T-cell (primary cell): Measurements from ENCODE around the gene DAP. TPM values are rescaled to one million over a fixed set of nuclear protein-coding genes. Genes with fewer than 3 reads are reported as not detected.
"Not testable (repeated sequence)": the region's sequence is repeated elsewhere in the genome, so short reads cannot be mapped to it uniquely, and the experiment has no call there.

Experiments
- ATAC-seq, 4 experiments: fragments of 200-7000 bp in 3 of 4; fragments of 150-1000 bp in 1 of 4; cut with Tn5 transposase; replicated peaks in 1 of 4; 1 replicate in 3 of 4; 2 replicates in 1 of 4; pipeline ENCODE4 v1.10.0; 2021; ENCODE audit warnings: moderate library complexity in 3 of 4, mild to moderate bottlenecking in 2 of 4, moderate number of reproducible peaks in 1 of 4
- CTCF ChIA-PET, 2 donors: fragments of 300-600 bp; sonication (Branson Sonifier 250); formaldehyde crosslinking; loops; one replicate each; lab custom pipeline; 2022; ENCODE audit warnings: antibody characterized with exemption in 2 of 2; lab: Charles Lee
- POLR2A ChIA-PET, 2 donors: fragments of 300-600 bp; sonication (Branson Sonifier 250); formaldehyde crosslinking; loops; one replicate each; lab custom pipeline; 2022; ENCODE audit warnings: antibody characterized with exemption in 2 of 2; lab: Charles Lee
- DNase-seq, 35 experiments: peaks; one replicate each; pipeline versions ENCODE4 v3.0.0 to v3.0.0-alpha.2; 2013 to 2023
- H3K27ac ChIP-seq: one replicate; pipeline ENCODE4 v1.5.1; 2013; ENCODE audit warnings: low read length
- H3K27me3 ChIP-seq, 2 experiments: replicated peaks in 1 of 2; 1 replicate in 1 of 2; 2 replicates in 1 of 2; pipeline versions ENCODE4 v1.6.1 to v1.7.0; 2013; ENCODE audit warnings: low read length in 1 of 2, mixed read lengths in 1 of 2; ENCODE audit not compliant: control insufficient read depth in 2 of 2, insufficient read depth in 2 of 2; ENCODE audit errors: extremely low read depth in 1 of 2
- H3K36me3 ChIP-seq, 2 donors: 1 replicate in 1 of 2; 2 replicates in 1 of 2; pipeline versions ENCODE4 v1.6.1 to v1.7.0; 2013; ENCODE audit warnings: low read length in 1 of 2; ENCODE audit not compliant: control insufficient read depth in 2 of 2, insufficient read depth in 1 of 2; ENCODE audit errors: extremely low read depth in 1 of 2
- H3K4me1 ChIP-seq, 2 experiments: 1 replicate in 1 of 2; 2 replicates in 1 of 2; pipeline versions ENCODE4 v1.6.1 to v1.7.0; 2013; ENCODE audit warnings: low read length in 2 of 2, mixed read lengths in 1 of 2; ENCODE audit not compliant: insufficient read depth in 2 of 2, control insufficient read depth in 1 of 2; ENCODE audit errors: extremely low read depth in 1 of 2
- H3K4me3 ChIP-seq, 2 donors: 1 replicate in 1 of 2; 2 replicates in 1 of 2; pipeline versions ENCODE4 v1.5.1 to v1.7.0; 2013; ENCODE audit warnings: mild to moderate bottlenecking in 2 of 2, low read length in 1 of 2, moderate library complexity in 1 of 2; ENCODE audit not compliant: control insufficient read depth in 1 of 2; ENCODE audit errors: extremely low read depth in 1 of 2
- H3K9me3 ChIP-seq: 2 replicates; pipeline ENCODE4 v1.7.0; 2013
- H3K27ac Mint-ChIP-seq, 2 donors: one replicate each; pipeline ENCODE4 v1.8.0; 2020 to 2021; ENCODE audit warnings: mild to moderate bottlenecking in 2 of 2, mixed read lengths in 2 of 2
- H3K27me3 Mint-ChIP-seq, 2 donors: one replicate each; pipeline ENCODE4 v1.8.0; 2021 to 2022; ENCODE audit warnings: mixed read lengths in 2 of 2
- H3K36me3 Mint-ChIP-seq: one replicate; pipeline ENCODE4 v1.8.0; 2021; ENCODE audit warnings: mixed read lengths
- H3K4me1 Mint-ChIP-seq, 3 donors: one replicate each; pipeline ENCODE4 v1.8.0; 2020 to 2022; ENCODE audit warnings: mixed read lengths in 3 of 3, mild to moderate bottlenecking in 1 of 3
- H3K4me3 Mint-ChIP-seq, 3 donors: one replicate each; pipeline ENCODE4 v1.8.0; 2020 to 2022; ENCODE audit warnings: mild to moderate bottlenecking in 3 of 3, mixed read lengths in 3 of 3, moderate library complexity in 3 of 3
- H3K9me3 Mint-ChIP-seq, 3 donors: one replicate each; pipeline ENCODE4 v1.8.0; 2020 to 2022; ENCODE audit warnings: mixed read lengths in 3 of 3
- WGBS: methylation state at CpG from one replicate; pipeline ENCODE4 v1.1.5; 2013; ENCODE audit warnings: missing lambda C conversion rate; ENCODE audit not compliant: insufficient coverage; 5-methylcytosine and 5-hydroxymethylcytosine counted together
- total RNA-seq, 35 experiments: library from RNA in 6 of 35; stranded (reverse) in 6 of 35; fragments of 120-200 nt in 1 of 35; gene quantifications; one replicate each; pipeline versions ENCODE4 v1.2.1 to v1.2.4 and lab custom pipeline; 2013 to 2026

Gene DAP
- total RNA-seq, 5 donors from 2014 or later (not counting 1 experiment from before 2014, with no cell fraction given): 34.1 to 43.7 (median 36.3) TPM

DNA sequence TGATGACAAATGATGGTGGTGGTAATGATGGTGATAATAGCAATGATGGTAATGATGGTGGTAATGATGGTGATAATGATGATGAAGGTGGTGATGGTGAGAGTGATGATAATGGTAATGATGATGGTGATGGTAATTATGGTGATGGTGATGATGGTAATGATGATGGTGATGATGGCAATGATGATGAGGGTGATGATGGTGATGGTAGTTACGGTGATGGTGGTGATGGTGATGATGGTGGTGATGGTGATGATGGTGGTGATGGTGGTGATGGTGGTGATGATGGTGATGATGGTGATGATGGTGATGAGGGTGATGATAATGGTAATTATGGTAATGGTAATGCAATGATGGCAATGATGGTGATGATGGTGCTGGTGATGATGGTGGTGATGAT is 91.1 kb downstream of the DAP start:
- no peaks in the 10 kb centered on the region for H3K4me1 ChIP-seq
- peaks cover 0 to 2% of the 10 kb centered on the region in 2 experiments for H3K27me3 ChIP-seq
- no peak for DNase-seq
- Mint-ChIP-seq H3K4me3 (no peak overlapping the region), H3K9me3 (no peaks in the 10 kb centered on the region), H3K27me3 (no peaks in the 10 kb centered on the region), H3K36me3 (no peaks in the 10 kb centered on the region), H3K27ac (no peak overlapping the region), H3K4me1 (no peaks in the 10 kb centered on the region)
- ATAC-seq: no peak
- no peak overlapping the region for H3K4me3 ChIP-seq
- no peaks in the 10 kb centered on the region for H3K9me3 ChIP-seq
- WGBS: 14% methylated on average over 1 of the region's 1 CpG
- POLR2A ChIA-PET: no interaction called here
- H3K27ac ChIP-seq: no peak overlapping the region
- CTCF ChIA-PET: interaction anchor here in 1 of 2 donors (0.6 kb wide), 1 partner anchor 11 kb away, joined by 3 read pairs; no protein-coding TSS in a partner anchor
- no peaks in the 10 kb centered on the region for H3K36me3 ChIP-seq

DNA sequence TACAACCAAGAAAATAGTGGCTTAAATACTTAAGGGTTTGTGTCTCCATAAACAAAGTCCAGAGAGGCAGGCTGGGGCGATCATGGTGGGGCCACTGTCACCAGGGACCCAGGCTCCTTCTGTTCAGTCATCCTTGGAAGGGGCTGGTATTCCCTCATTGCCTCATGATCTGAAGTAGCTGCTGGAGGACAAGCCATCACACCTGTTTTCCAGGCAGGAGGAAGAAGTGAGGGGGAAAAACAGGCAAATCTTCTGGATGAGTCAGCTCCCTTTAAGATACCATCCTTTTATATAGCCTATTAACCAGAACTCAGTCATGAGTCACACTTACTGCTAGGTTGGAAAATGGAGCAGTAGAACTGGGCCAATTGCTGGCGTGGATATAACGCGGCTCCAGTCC is 92.3 kb downstream of the DAP start:
- no peaks in the 10 kb centered on the region for H3K4me1 ChIP-seq
- peaks cover 0 to 4% of the 10 kb centered on the region in 2 experiments for H3K27me3 ChIP-seq
- ATAC-seq (no peak), DNase-seq (no peak)
- no peaks in the 10 kb centered on the region for H3K36me3 ChIP-seq
- ChIA-PET CTCF (no interaction called here), POLR2A (no interaction called here)
- Mint-ChIP-seq H3K9me3 (no peaks in the 10 kb centered on the region), H3K4me1 (no peaks in the 10 kb centered on the region), H3K27ac (no peak overlapping the region), H3K4me3 (no peak overlapping the region), H3K36me3 (no peaks in the 10 kb centered on the region), H3K27me3 (peaks cover 0 to 3% of the 10 kb centered on the region in 2 donors)
- 96% methylated on average over 4 of the region's 4 CpGs for WGBS
- no peak overlapping the region for H3K4me3 ChIP-seq
- H3K27ac ChIP-seq: no peak overlapping the region
- H3K9me3 ChIP-seq: no peaks in the 10 kb centered on the region

DNA sequence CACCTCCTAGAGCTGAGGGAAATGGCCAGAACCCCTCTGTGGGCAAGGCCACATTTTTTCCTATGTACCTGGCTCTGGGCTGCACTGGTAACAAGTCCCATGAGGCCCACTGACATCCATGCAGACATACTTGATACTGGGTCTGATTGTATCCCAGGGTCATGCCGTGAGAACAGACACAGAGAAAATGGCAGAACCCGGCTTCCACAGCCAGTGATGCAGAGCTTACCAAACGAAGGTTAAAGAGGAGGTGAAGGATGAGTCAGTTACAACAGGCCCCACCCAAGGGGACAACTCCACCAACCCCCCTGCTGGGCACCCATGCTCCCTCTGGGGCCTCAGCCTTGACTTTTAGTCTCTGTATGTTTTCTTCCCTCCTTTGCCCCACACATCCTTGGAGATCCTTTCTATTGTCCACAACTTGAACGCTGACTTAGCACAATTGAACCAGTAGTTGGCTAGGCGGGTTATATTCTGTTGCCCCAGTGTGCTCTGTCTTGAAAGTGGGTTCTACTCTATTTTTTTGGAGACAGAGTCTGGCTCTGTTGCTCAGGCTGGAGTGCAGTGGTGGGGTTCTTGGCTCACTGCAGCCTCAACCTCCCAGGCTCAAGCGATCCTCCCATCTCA is 93.5 kb downstream of the DAP start:
- POLR2A ChIA-PET: no interaction called here
- Histone ChIP-seq H3K27ac (no peak overlapping the region), H3K36me3 (no peaks in the 10 kb centered on the region), H3K4me1 (no peaks in the 10 kb centered on the region), H3K27me3 (peaks cover 0 to 14% of the 10 kb centered on the region in 2 experiments), H3K4me3 (no peak overlapping the region), H3K9me3 (no peaks in the 10 kb centered on the region)
- DNase-seq (no peak), ATAC-seq (no peak)
- CTCF ChIA-PET: no interaction called here
- Mint-ChIP-seq H3K4me3 (no peak overlapping the region), H3K27ac (no peak overlapping the region), H3K36me3 (no peaks in the 10 kb centered on the region), H3K9me3 (no peaks in the 10 kb centered on the region), H3K27me3 (peaks cover 0 to 3% of the 10 kb centered on the region in 2 donors), H3K4me1 (no peaks in the 10 kb centered on the region)
- 85% methylated on average over 4 of the region's 6 CpGs for WGBS

DNA sequence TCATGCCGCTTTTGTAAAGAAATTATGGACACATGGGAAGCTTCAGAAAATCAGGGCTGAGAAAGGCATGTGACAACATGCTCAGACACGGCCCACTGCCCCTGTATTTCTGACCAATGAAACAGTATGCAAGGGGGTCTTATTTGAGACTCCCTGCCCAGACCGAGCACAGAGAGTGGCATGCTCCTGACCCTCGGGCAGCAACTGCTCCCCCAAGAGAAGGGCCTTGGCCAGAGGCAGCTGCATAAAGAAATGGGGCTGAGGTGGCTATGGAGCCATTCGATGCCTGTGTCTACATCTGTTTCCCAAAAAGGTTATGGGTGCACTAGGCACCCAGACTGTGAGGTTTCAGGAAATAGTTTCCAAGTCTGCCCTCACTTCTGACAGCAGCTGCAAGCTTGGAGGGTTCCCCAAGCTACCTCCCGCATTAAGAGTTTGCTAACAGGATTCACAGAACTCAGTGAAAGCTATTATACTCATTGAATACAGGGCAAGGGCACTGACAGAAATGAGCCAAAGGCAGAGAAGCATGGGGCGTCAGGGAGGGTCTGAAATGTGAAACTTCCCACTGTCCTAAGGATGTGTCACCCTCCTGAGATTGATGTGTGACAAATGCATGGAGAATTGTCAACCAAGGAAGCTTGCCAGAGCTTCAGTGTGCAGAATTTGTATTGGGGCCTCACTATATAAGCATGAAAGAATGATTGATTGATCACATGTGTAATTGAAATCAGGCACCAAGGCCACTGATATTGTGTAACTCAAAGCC is 94.3 kb downstream of the DAP start:
- ChIA-PET POLR2A (no interaction called here), CTCF (no interaction called here)
- peaks cover 0 to 3% of the 10 kb centered on the region in 2 donors for H3K27me3 Mint-ChIP-seq
- Histone ChIP-seq H3K36me3 (no peaks in the 10 kb centered on the region), H3K4me3 (no peak overlapping the region), H3K27me3 (peaks cover 0 to 19% of the 10 kb centered on the region in 2 experiments), H3K27ac (no peak overlapping the region), H3K4me1 (no peaks in the 10 kb centered on the region), H3K9me3 (no peaks in the 10 kb centered on the region)
- H3K27ac Mint-ChIP-seq: no peak overlapping the region
- no peaks in the 10 kb centered on the region for H3K4me1 Mint-ChIP-seq
- no peak for ATAC-seq
- H3K9me3 Mint-ChIP-seq: no peaks in the 10 kb centered on the region
- no peak overlapping the region for H3K4me3 Mint-ChIP-seq
- H3K36me3 Mint-ChIP-seq: no peaks in the 10 kb centered on the region
- WGBS: 93% methylated on average over 6 of the region's 7 CpGs
- no peak for DNase-seq

DNA sequence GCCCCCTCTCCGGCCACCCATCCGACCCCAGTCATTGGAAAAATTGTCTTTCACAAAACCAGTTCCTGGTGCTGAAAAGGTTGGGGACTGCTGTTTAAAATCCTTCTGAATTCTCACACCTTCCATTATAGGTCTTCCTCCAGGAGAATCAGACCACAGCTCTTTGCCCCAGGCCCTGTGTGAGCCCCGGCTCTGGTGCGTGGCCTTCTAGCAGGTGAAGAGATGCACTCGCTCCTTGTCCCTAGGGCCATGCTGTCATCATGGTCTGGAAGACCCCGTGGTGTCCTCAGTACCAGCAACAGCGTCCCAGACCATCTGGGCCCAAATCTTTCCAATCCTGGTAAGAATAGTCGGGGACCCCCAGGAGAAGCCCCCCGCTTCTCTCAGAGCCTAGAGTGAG is 95.2 kb downstream of the DAP start:
- Mint-ChIP-seq H3K4me3 (no peak overlapping the region), H3K27me3 (peaks cover 0 to 3% of the 10 kb centered on the region in 2 donors), H3K36me3 (no peaks in the 10 kb centered on the region), H3K4me1 (no peaks in the 10 kb centered on the region), H3K9me3 (no peaks in the 10 kb centered on the region), H3K27ac (no peak overlapping the region)
- Histone ChIP-seq H3K9me3 (no peaks in the 10 kb centered on the region), H3K4me3 (no peak overlapping the region), H3K36me3 (no peaks in the 10 kb centered on the region), H3K4me1 (no peaks in the 10 kb centered on the region), H3K27ac (no peak overlapping the region), H3K27me3 (peaks cover 0 to 19% of the 10 kb centered on the region in 2 experiments)
- no peak for DNase-seq
- 76% methylated on average over 5 of the region's 9 CpGs for WGBS
- CTCF ChIA-PET: no interaction called here
- POLR2A ChIA-PET: no interaction called here
- ATAC-seq: no peak

DNA sequence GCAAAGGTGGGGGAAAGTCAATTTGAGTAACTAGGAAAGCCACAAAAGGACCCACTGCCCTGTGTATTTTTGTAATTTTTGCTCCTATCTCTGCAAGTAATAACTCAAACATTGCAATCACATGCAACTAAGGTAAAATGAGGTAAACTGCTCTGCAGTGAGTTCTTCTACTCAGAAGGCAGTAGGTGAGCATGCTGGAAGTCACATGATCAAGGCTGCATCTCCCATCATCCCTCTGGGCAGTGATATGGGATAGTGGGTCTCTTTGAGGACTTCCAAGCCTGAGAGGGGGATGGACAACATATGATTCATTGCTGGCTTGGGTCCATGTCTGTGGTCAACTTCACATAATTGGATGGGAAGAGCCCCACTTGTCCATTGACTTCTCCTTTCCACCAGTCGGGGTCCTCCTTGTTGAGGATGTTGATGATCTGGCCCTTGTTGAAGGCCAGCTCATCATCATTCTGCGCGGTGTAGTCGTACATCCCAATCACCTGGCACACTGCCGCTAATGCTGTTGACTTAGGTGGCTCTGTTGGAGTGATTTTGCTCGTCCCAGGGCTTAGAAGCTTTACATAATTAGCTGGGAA is 96.8 kb downstream of the DAP start:
- CTCF ChIA-PET, H3K4me1 ChIP-seq, H3K4me1 Mint-ChIP-seq, H3K4me3 ChIP-seq, H3K27ac ChIP-seq, DNase-seq, H3K27me3 Mint-ChIP-seq, H3K9me3 Mint-ChIP-seq, ATAC-seq, H3K9me3 ChIP-seq, H3K36me3 ChIP-seq, H3K27ac Mint-ChIP-seq, H3K36me3 Mint-ChIP-seq, H3K4me3 Mint-ChIP-seq: not testable (repeated sequence)
- POLR2A ChIA-PET: interaction anchor here in 1 of 2 donors (0.6 kb wide), 1 partner anchor 19 kb away, joined by 6 read pairs; no protein-coding TSS in a partner anchor
- peaks cover 0 to 19% of the 10 kb centered on the region in 2 experiments for H3K27me3 ChIP-seq
- 70% methylated on average over 2 of the region's 6 CpGs for WGBS
